KOPT-K1 (cell line): ENCODE data around the gene PRDX4.
A peak's percentile ranks its signal among the peaks of the same experiment; 100 is the strongest.
"Not testable (repeated sequence)": the region's sequence is repeated elsewhere in the genome, so short reads cannot be mapped to it uniquely, and the experiment has no call there.

ENCODE experiments used
- H3K27ac ChIP-seq: fragments of 200-600 bp; sonication (generic); 2 replicates; pipeline ENCODE4 v1.5.1; 2016; ENCODE audit warnings: antibody characterized with exemption, mild to moderate bottlenecking, low read depth, low read length; ENCODE audit not compliant: poor library complexity, severe bottlenecking
- H3K36me3 ChIP-seq: fragments of 200-600 bp; sonication (generic); 2 replicates; pipeline ENCODE4 v1.5.1; 2017; ENCODE audit warnings: antibody characterized with exemption, mild to moderate bottlenecking, low read length, moderate library complexity; ENCODE audit not compliant: insufficient read depth
- H3K9me3 ChIP-seq: fragments of 200-600 bp; sonication (generic); 2 replicates; pipeline ENCODE4 v1.5.1; 2017; ENCODE audit warnings: antibody characterized with exemption, low read length, mild to moderate bottlenecking; ENCODE audit not compliant: insufficient read depth, poor library complexity, severe bottlenecking

PRDX4 gene

GRCh38 chrX:23667239-23668177 is at the start of gene PRDX4:
TSS of gene PRDX4 (plus strand) at chrX:23667493. CDS start at chrX:23667571, 78 bp downstream.
- H3K36me3 ChIP-seq, result peaks cover 19% of the 10 kb centered on the region
- H3K9me3 ChIP-seq, result no peaks in the 10 kb centered on the region
- H3K27ac ChIP-seq, result peak within 1 kb of the TSS; percentile 73

GRCh38 chrX:23621621-23622265 is 45.5 kb upstream of the PRDX4 start:
- Histone ChIP-seq H3K9me3 (no peaks in the 10 kb centered on the region), H3K36me3 (no peaks in the 10 kb centered on the region), H3K27ac (no peak overlapping the region)

DNA sequence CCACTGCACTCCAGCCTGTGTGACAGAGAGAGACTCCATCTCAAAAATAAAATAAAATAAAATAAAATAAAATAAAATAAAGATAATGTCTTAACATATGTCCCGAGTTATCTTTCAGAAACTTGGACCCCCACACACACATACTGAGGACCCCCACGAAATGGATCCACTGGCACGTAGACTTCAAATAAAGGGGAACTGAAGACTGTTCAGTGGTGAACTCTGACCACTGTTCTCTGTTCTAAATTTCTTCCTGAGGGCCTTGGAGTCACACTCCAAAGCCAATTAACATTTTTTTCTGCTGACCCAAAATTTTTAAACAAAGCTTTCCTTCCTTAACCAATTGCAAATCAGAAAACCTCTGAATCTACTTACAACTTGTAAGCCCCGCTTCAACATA is 43.5 kb upstream of the PRDX4 start:
- Histone ChIP-seq H3K27ac (no peak overlapping the region), H3K9me3 (no peaks in the 10 kb centered on the region), H3K36me3 (no peaks in the 10 kb centered on the region)

- no peaks in the 10 kb centered on the region for H3K9me3 ChIP-seq
- no peaks in the 10 kb centered on the region for H3K36me3 ChIP-seq
- H3K27ac ChIP-seq, result no peak overlapping the region
These were observed 40.6 kb upstream of the PRDX4 start for GRCh38 chrX:23626651-23627050.

GRCh38 chrX:23628131-23628530 is 39.2 kb upstream of the PRDX4 start:
- no peaks in the 10 kb centered on the region for H3K36me3 ChIP-seq

GRCh38 chrX:23631136-23631535 is 36.2 kb upstream of the PRDX4 start:
- Histone ChIP-seq H3K27ac (no peak overlapping the region), H3K36me3 (no peaks in the 10 kb centered on the region), H3K9me3 (no peaks in the 10 kb centered on the region)

More at GRCh38 chrX:23628131-23628530, 39.2 kb upstream of the PRDX4 start:
- H3K9me3 ChIP-seq, result no peaks in the 10 kb centered on the region
- no peak overlapping the region for H3K27ac ChIP-seq

- no peaks in the 10 kb centered on the region for H3K9me3 ChIP-seq
These were observed 33.3 kb upstream of the PRDX4 start for GRCh38 chrX:23633834-23634580.

GRCh38 chrX:23637187-23637586 is 30.1 kb upstream of the PRDX4 start:
- Histone ChIP-seq H3K27ac (no peak overlapping the region), H3K9me3 (no peaks in the 10 kb centered on the region), H3K36me3 (no peaks in the 10 kb centered on the region)

More at GRCh38 chrX:23633834-23634580, 33.3 kb upstream of the PRDX4 start:
- no peaks in the 10 kb centered on the region for H3K36me3 ChIP-seq
- H3K27ac ChIP-seq, result no peak overlapping the region

GRCh38 chrX:23643020-23643419 is 24.3 kb upstream of the PRDX4 start:
- no peak overlapping the region for H3K27ac ChIP-seq
- H3K9me3 ChIP-seq, result no peaks in the 10 kb centered on the region
- H3K36me3 ChIP-seq, result no peaks in the 10 kb centered on the region

DNA sequence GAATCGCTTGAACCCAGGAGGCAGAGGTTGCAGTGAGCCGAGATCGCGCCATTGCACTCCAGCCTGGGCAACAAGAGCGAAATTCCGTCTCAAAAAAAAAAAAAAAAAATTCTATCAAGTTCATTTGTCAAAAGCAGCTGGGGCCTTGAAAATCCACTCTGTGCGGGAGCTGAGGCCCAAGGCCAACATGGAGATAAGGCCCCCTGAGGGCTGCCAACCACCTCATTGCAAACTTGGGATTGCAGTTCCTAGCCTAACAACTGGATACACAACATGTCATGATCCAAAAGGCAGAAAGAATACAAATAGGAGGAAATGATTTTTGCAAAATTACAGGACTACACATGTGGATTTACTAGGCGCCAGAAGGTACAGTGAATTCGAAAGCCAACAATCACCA is 22.5 kb upstream of the PRDX4 start:
- H3K36me3 ChIP-seq, result no peaks in the 10 kb centered on the region
- no peaks in the 10 kb centered on the region for H3K9me3 ChIP-seq
- no peak overlapping the region for H3K27ac ChIP-seq

GRCh38 chrX:23656091-23656490 is 11.2 kb upstream of the PRDX4 start:
- Histone ChIP-seq H3K9me3 (no peaks in the 10 kb centered on the region), H3K36me3 (no peaks in the 10 kb centered on the region), H3K27ac (no peak overlapping the region)

DNA sequence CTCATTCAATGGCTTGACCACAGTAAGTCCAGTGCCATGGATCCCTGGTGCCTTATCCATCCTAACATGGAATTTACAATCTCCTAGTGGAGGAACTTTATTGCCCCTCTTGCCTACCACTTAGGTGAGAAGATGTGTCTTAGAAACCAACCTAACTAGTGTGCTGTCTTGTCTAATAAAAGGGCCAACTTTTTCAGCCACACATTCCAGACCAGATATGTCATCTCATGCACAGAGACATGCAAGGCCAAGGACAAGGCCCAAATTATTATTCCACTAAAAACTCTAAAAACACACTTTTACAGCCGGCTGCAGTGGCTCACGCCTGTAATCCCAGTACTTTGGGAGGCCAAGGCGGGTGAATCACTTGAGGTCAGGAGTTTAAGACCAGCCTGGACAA is 10.6 kb upstream of the PRDX4 start:
- Histone ChIP-seq H3K36me3 (no peaks in the 10 kb centered on the region), H3K27ac (no peak overlapping the region), H3K9me3 (no peaks in the 10 kb centered on the region)

GRCh38 chrX:23659339-23659738 is 8.0 kb upstream of the PRDX4 start:
- Histone ChIP-seq H3K9me3 (no peaks in the 10 kb centered on the region), H3K36me3 (no peaks in the 10 kb centered on the region), H3K27ac (no peak overlapping the region)

DNA sequence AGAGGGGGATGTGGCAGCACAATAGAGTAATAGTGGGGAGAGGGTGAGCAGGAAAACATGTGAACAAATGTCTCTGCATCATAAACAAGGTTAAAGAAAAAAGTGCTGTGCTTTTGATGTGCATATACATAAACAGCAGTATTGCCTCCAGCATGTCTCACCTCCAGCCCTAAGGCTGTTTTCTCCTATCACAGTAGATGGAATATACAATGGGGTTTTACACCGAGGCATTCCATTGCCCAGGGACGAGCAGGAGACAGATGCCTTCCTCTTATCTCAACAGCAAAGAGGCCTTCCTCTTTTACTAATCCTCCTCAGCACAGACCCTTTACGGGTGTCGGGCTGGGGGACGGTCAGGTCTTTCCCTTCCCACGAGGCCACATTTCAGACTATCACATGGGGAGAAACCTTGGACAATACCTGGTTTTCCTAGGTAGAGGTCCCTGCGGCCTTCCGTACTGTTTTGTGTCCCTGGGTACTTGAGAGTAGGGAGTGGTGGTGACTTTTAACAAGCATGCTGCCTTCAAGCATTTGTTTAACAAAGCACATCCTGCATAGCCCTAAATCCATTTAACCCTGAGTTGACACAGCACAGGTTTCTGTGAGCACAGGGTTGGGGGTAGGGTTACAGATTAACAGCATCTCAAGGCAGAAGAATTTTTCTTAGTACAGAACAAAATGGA is 7.1 kb upstream of the PRDX4 start:
- not testable (repeated sequence) for H3K36me3 ChIP-seq, H3K9me3 ChIP-seq, H3K27ac ChIP-seq

DNA sequence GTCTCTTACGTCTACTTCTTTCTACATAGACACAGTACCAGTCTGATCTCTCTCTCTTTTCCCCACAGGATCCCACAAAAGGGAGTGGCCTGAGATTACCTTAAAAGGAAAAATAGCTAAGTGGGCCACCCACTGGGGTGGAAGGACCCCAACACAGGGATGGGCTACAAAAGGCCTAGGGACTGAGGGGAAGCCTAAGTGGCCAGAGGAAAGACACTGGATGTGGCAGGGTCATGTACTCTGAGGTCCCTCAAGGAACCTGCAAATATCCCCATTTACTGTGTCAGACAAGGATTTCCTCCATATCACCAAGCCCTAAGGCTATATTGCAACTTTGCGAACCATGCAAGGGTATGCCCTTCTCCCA is 6.5 kb upstream of the PRDX4 start:
- H3K27ac ChIP-seq, result no peak overlapping the region
- H3K9me3 ChIP-seq, result no peaks in the 10 kb centered on the region
- H3K36me3 ChIP-seq, result no peaks in the 10 kb centered on the region
